Upper lobe of left lung (tissue), 4 donors: Measurements from ENCODE around the gene PDGFA.

Experiments used
- CTCF ChIP-seq, 6 experiments: fragments of 450-650 bp in 4 of 6; fragments of 200-600 bp in 2 of 6; sonication (generic) in 2 of 6; IDR thresholded peaks; one replicate each; pipeline ENCODE4 v1.5.1; 2016 to 2019; ENCODE audit warnings: antibody characterized with exemption in 6 of 6
- EP300 ChIP-seq, 4 donors: sonication (generic); formaldehyde crosslinking; IDR thresholded peaks; one replicate each; pipeline ENCODE4 v1.5.1; 2017; ENCODE audit warnings: antibody characterized with exemption in 4 of 4, control low read depth in 2 of 4
- POLR2A ChIP-seq, 4 donors: fragments of 450-650 bp; IDR thresholded peaks; one replicate each; pipeline ENCODE4 v1.5.1; 2016 to 2017; ENCODE audit warnings: antibody characterized with exemption in 4 of 4, mild to moderate bottlenecking in 2 of 4
- POLR2AphosphoS5 ChIP-seq, 2 donors: sonication (generic); formaldehyde crosslinking; IDR thresholded peaks; one replicate each; pipeline ENCODE4 v1.5.1; 2017; ENCODE audit warnings: antibody characterized with exemption in 2 of 2

GRCh38 chr7:468681-469562 is 50.7 kb downstream of the PDGFA start:
- TF ChIP-seq CTCF (IDR thresholded peaks at IDR 0.05) = no peak
- TF ChIP-seq POLR2A (IDR thresholded peaks at IDR 0.05) = no peak
- TF ChIP-seq POLR2AphosphoS5 (IDR thresholded peaks at IDR 0.05) = no peak
- TF ChIP-seq EP300 (IDR thresholded peaks at IDR 0.05) = no peak
